Liver (tissue), 3 donors: ENCODE measurements around the gene MLH1.

Experiments
- EGR1 ChIP-seq, 2 donors: IDR thresholded peaks; 2 replicates each; pipeline ENCODE4 v1.6.1; 2016 to 2018; ENCODE audit warnings: antibody characterized with exemption in 2 of 2, low read depth in 2 of 2
- GABPA ChIP-seq, 2 donors: IDR thresholded peaks in 1 of 2; conservative IDR thresholded peaks in 1 of 2; 2 replicates each; pipeline ENCODE4 v1.6.1; 2016; ENCODE audit warnings: antibody characterized with exemption in 2 of 2, mild to moderate bottlenecking in 1 of 2, moderate library complexity in 1 of 2
- HNF4G ChIP-seq: IDR thresholded peaks from 2 replicates; pipeline ENCODE4 v1.6.1; 2016; ENCODE audit warnings: antibody characterized with exemption
- JUND ChIP-seq, 2 donors: IDR thresholded peaks; 2 replicates each; pipeline ENCODE4 v1.6.1; 2016; ENCODE audit warnings: antibody characterized with exemption in 2 of 2
- SP1 ChIP-seq: IDR thresholded peaks from 2 replicates; pipeline ENCODE4 v1.6.1; 2018; ENCODE audit warnings: antibody characterized with exemption, mild to moderate bottlenecking
- TAF1 ChIP-seq: conservative IDR thresholded peaks from 2 replicates; pipeline ENCODE4 v1.6.1; 2016; ENCODE audit warnings: antibody characterized with exemption, mild to moderate bottlenecking
- TF ChIP-seq, protein P1 (sequence below): fragments of 150-350 bp; IDR thresholded peaks from 2 replicates; pipeline ENCODE4 v1.5.1; 2017; ENCODE audit warnings: improper control_type of control experiment, low read depth, low read length; ENCODE audit not compliant: missing input control
- TF ChIP-seq, protein P2 (sequence below): IDR thresholded peaks from 2 replicates; pipeline ENCODE4 v1.6.1; 2016; ENCODE audit warnings: antibody characterized with exemption
- TF ChIP-seq, protein P3 (sequence below): IDR thresholded peaks from 2 replicates; pipeline ENCODE4 v1.6.1; 2016; ENCODE audit warnings: antibody characterized with exemption
- TF ChIP-seq, protein P4 (sequence below): IDR thresholded peaks from 2 replicates; pipeline ENCODE4 v1.6.1; 2016; ENCODE audit warnings: antibody characterized with exemption
- donor health status: healthy.
- donor health status: healthy.

DNA sequence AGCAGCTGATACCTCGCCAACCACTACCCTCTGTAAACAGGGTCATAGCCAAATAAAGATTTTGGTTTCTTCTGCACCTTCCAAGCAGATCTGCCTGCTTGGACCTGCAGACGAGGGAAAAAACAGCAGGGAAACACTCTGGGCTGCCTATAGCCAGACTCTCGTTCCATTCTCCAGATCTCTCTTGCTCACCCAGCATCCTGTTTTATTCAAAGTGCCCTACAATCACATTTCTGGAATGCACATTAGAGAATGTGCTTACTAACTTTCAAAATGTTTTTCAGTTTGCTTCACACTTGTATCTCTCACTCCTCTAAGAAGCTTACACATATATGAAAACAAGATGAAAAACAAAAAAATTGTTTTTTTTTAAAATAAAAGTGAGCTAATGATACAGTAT, 71.4 kb downstream of the MLH1 start:
- TF ChIP-seq, protein P1, sequence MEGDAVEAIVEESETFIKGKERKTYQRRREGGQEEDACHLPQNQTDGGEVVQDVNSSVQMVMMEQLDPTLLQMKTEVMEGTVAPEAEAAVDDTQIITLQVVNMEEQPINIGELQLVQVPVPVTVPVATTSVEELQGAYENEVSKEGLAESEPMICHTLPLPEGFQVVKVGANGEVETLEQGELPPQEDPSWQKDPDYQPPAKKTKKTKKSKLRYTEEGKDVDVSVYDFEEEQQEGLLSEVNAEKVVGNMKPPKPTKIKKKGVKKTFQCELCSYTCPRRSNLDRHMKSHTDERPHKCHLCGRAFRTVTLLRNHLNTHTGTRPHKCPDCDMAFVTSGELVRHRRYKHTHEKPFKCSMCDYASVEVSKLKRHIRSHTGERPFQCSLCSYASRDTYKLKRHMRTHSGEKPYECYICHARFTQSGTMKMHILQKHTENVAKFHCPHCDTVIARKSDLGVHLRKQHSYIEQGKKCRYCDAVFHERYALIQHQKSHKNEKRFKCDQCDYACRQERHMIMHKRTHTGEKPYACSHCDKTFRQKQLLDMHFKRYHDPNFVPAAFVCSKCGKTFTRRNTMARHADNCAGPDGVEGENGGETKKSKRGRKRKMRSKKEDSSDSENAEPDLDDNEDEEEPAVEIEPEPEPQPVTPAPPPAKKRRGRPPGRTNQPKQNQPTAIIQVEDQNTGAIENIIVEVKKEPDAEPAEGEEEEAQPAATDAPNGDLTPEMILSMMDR, result no peak
- TF ChIP-seq HNF4G (no peak), TAF1 (no peak), SP1 (no peak), GABPA (IDR thresholded peaks at IDR 0.05 in 1 of 2, conservative IDR thresholded peaks at IDR 0.05 in 1 of 2) (no peak), EGR1 (IDR thresholded peaks at IDR 0.05; ENCODE audit: low read depth in 2 of 2) (no peak), JUND (IDR thresholded peaks at IDR 0.05) (no peak)
- TF ChIP-seq, protein P2, sequence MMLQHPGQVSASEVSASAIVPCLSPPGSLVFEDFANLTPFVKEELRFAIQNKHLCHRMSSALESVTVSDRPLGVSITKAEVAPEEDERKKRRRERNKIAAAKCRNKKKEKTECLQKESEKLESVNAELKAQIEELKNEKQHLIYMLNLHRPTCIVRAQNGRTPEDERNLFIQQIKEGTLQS, result no peak
- TF ChIP-seq, protein P3, sequence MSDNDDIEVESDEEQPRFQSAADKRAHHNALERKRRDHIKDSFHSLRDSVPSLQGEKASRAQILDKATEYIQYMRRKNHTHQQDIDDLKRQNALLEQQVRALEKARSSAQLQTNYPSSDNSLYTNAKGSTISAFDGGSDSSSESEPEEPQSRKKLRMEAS, result no peak
- TF ChIP-seq, protein P4, sequence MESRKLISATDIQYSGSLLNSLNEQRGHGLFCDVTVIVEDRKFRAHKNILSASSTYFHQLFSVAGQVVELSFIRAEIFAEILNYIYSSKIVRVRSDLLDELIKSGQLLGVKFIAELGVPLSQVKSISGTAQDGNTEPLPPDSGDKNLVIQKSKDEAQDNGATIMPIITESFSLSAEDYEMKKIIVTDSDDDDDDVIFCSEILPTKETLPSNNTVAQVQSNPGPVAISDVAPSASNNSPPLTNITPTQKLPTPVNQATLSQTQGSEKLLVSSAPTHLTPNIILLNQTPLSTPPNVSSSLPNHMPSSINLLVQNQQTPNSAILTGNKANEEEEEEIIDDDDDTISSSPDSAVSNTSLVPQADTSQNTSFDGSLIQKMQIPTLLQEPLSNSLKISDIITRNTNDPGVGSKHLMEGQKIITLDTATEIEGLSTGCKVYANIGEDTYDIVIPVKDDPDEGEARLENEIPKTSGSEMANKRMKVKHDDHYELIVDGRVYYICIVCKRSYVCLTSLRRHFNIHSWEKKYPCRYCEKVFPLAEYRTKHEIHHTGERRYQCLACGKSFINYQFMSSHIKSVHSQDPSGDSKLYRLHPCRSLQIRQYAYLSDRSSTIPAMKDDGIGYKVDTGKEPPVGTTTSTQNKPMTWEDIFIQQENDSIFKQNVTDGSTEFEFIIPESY, result no peak
